HG03095 (cell line): ENCODE measurements around the gene ADCY5.

ENCODE experiments used
- ATAC-seq: cut with Tn5 transposase; IDR thresholded peaks from one replicate; pipeline ENCODE4 v1.9.1; 2021; ENCODE audit warnings: moderate library complexity; ENCODE audit not compliant: unreplicated experiment

Gene ADCY5

GRCh38 chr3:123346021-123346420 is 102.9 kb downstream of the ADCY5 start:
- no peak for ATAC-seq

GRCh38 chr3:123344907-123345594 is 103.8 kb downstream of the ADCY5 start:
- no peak for ATAC-seq

- ATAC-seq, result no peak
Observed at GRCh38 chr3:123344175-123344906, 104.5 kb downstream of the ADCY5 start.

GRCh38 chr3:123343296-123344174 is 105.4 kb downstream of the ADCY5 start:
- no peak for ATAC-seq

- no peak for ATAC-seq
Observed at GRCh38 chr3:123342631-123343080, 106.2 kb downstream of the ADCY5 start.

GRCh38 chr3:123341871-123342630 is 106.8 kb downstream of the ADCY5 start:
- no peak for ATAC-seq

GRCh38 chr3:123340336-123340735 is 108.6 kb downstream of the ADCY5 start:
- ATAC-seq, result no peak

GRCh38 chr3:123339302-123339701 is 109.6 kb downstream of the ADCY5 start:
- ATAC-seq, result no peak

- no peak for ATAC-seq
Observed at GRCh38 chr3:123338620-123339061, 110.2 kb downstream of the ADCY5 start.

GRCh38 chr3:123337948-123338619 is 110.8 kb downstream of the ADCY5 start:
- no peak for ATAC-seq

GRCh38 chr3:123337226-123337625 is 111.7 kb downstream of the ADCY5 start:
- no peak for ATAC-seq

- no peak for ATAC-seq
Observed at GRCh38 chr3:123336441-123336851, 112.4 kb downstream of the ADCY5 start.

- ATAC-seq, result no peak
Observed at GRCh38 chr3:123336001-123336400, 112.9 kb downstream of the ADCY5 start.

GRCh38 chr3:123335007-123335670 is 113.8 kb downstream of the ADCY5 start:
- ATAC-seq, result no peak

GRCh38 chr3:123334056-123334455 is 114.8 kb downstream of the ADCY5 start:
- ATAC-seq, result no peak

GRCh38 chr3:123333401-123333800 is 115.5 kb downstream of the ADCY5 start:
- no peak for ATAC-seq

GRCh38 chr3:123332124-123332641 is 116.7 kb downstream of the ADCY5 start:
- ATAC-seq, result no peak

GRCh38 chr3:123331651-123332050 is 117.2 kb downstream of the ADCY5 start:
- no peak for ATAC-seq

- ATAC-seq, result no peak
Observed at GRCh38 chr3:123331006-123331405, 117.9 kb downstream of the ADCY5 start.
